NCI-H2081 treated with DMSO at 0.1 percent for 48 hours (cell line): ENCODE results near the gene RPL5.

ENCODE experiments used
- DNase-seq: peaks from one replicate; lab custom pipeline; 2025; lab: John Stamatoyannopoulos, UW

RPL5 gene

DNA sequence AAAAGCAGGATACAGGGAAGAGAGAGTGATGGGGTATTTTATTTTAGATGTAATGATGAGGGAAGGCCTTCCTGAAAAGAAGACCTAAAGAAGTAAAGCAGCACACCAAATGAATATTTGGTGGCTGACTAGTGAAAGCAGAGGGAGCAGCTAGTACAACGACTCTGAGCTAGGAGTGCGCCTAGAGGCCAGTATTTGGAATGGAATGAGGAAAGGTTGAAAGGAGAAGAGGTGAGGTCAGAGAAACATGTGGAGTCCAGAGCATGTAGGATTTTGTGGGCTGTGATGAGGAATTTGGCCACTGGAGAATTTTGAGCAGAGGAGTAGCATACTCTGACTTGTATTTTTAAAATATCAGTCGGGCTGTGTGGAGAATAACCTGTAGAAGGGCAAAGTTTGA is 11.8 kb upstream of the RPL5 start:
- DNase-seq = no peak

DNA sequence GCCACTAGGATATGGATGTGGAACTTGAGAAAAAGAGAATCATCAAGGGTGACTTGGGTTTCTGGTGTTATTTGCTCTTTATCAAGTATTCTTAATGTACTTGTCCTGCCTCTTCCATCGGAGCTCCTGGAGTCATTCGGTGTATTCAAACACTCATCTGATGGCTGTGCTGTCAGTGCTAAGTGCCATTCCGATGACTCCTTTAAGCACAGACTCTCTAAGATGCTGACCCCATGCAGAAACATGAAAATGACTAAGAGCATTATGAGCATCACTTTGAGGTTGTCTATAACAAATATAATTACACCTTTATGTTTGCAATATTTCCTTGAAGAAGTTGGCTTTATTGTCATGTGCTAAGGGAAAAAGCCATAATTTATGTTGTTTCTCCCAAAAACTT is 11.3 kb upstream of the RPL5 start:
- no peak for DNase-seq

DNA sequence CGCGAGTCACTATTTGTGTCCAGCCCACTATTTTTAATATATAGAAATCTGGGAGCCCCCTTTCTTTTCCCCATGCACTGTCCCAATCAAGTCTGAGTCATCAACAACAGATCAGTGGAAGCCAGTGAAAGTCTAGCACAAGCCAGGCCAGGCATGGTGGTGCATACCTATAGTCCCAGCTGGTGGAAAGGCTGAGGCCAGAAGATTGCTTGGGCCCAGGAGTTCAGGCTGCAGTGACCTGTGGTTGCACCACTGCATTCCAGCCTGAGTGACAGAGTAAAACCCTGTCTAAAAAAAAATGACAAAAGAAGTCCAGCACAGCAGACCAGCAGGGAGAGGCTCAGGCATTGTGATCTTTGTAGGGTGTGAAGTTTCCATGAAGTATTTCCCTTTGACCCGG is 9.0 kb upstream of the RPL5 start:
- no peak for DNase-seq

DNA sequence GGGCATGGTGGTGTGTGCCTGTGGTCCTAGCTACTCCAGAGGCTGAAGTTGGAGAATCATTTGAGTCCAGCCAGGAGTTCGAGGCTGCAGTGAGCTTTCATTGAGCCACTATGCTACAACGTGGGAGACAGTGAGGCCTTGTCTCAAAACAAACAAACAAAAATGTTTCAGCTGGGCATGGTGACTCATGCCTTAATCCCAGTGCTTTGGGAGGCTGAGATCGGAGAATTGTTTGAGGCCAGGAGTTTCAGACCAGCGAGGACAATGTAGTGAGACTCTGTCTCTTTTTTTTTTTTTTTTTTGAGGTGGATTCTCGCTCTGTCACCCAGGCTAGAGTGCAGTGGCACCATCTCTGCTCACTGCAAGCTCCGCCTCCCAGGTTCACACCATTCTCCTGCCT is 5.0 kb upstream of the RPL5 start:
- no peak for DNase-seq

DNA sequence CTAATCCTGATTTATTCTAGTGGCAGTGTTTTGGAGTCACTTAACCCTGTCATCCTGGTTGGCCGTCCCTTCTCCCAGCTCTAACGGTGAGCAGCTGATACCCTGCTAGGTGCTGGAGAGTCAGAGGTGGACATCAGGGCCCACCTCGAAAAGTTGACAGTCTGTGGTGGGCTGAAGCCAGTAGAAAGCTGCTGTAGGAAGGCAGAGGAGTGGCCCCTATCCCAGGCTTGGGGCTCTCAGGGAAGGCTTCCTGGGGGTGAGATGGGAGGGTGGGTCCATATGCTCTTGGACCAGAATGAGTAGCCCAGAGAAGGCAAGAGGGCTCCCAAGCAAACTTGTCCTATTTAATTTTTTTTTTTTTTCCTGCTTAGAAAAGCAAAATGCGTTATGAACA is 475 bp upstream of the RPL5 start:
- no peak for DNase-seq

DNA sequence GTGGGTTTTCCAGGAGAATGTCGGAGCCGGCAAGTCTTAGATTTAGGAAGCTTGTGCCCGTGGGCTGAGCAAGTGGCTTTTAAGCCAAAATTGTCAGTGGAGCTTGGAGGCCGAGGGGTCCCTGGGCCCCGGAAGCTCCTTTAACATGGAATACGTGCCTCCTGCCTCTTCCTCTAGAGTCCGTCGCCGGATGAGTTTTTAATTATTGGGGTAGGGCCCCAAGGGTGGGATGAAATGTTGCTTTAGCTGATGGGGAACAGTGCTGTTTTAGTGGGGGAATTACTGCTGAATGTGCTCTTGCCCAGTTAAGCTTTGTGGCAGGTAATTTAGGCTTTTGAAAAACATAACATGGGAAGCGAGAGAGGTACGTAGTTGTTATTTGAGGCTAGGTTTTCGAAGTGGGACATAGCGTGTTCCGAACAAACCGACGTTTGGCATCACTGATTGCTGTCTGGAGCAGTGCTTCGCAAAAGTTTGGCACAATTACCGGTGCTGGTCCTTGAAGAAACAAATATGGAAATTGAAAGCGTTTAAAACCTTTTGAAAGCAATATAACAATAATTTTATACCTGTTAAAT is 786 bp downstream of the RPL5 start:
- DNase-seq = no peak

DNA sequence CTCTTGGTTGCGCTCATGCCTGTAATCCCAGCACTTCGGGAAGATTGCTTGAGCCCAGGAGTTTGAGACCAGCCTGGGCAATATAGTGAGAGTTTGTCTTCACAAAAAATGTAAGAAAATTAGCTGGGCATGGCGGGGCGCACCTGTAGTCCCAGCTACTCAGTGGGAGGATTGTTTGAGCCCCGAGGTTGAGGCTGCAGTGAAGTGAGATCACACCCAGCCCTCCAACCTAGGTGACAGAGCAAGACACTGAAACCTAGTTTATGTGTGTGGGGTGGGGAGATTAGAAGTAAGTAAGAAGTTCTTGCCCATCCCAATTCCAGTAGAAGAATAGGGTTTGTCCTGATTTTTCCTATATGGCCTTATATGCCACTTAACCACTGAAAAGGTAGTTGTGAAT is 2.0 kb downstream of the RPL5 start:
- DNase-seq = no peak

DNA sequence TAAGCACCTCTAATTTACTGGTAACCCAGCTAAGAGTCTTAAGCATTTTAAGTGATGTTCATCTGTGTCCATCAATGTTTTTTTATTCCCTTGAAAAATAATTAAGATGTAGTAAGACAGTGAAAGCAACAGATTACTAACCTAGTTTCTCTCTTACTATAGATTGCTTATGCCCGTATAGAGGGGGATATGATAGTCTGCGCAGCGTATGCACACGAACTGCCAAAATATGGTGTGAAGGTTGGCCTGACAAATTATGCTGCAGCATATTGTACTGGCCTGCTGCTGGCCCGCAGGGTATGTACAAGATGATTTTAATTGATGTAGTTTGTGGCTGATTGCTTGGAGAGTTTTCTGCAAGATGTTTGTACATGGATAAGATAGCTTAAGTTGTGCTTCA is 2.8 kb downstream of the RPL5 start:
- DNase-seq = no peak

DNA sequence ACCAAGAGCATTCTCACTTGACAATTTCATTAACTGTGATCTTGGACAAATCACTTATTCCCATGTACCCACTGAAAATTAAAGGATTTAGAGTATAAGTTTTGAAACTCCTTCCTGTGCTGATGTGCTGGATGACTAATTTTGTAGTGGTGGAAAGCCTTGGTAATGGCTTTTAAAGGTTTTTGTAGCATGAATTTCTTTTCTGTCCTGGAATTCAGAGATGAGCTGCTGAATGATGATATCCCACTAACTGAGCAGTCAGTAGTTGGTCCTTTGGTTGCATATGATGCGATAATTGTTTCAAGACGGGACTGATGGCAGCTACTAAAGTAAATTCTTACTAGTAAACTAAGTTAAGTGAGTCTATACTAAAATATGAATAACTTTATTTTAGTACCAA is 5.2 kb downstream of the RPL5 start:
- DNase-seq = no peak

DNA sequence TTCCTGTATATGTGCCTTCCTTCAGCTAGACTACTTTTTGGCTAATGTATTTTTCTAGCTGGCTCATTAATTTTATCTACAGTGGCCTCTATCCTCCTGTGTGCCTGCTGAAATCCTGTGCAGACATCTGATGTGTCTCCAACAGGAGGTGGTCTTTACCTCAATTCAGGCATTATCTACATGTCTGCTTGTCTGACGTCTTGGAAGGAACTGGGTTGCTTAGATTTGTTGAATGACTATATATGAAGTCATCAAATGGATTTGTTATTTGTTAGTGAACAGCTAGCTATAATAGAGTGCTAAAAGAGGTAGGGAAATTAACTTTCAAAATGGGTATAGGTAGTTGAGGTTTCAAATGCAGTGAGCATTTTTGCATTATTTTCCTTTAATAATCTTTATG is 6.7 kb downstream of the RPL5 start:
- DNase-seq = no peak

DNA sequence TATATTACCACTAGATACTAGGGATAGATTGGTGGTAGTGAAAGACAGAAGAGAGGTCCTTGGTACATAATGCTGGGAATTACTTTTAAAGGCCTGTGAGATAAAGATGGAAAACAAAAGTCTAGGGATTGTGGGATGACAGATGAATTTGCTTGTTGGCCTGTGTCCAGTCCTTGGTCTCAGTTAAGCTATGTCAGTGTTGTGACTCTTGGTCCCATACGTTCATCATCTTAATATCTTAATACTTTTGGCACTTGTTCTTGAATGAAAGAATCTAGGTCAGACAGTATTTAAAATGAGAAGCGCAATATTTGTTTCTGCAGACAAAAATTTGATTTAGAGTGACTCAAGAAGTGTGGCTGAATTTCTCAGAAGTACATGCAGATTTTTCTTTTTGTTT is 7.6 kb downstream of the RPL5 start:
- no peak for DNase-seq

DNA sequence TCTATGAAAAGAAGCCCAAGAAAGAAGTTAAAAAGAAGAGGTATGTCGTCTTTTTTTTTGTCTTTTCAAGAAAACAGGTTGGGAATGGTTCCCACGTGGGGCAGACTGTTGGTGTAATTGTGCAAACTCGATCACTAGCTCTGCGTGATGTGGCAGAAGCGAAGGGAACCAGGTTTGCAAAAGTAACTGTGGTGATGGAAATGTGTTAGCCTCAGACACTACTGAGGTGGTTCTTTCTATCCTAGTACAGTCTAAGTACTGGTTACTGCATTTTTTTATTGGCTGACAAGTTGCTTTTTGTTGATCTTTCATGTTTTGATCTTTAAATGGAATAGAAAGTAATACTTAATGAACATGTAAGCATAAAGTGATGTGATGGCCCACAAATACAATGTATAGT is 8.8 kb downstream of the RPL5 start:
- no peak for DNase-seq

DNA sequence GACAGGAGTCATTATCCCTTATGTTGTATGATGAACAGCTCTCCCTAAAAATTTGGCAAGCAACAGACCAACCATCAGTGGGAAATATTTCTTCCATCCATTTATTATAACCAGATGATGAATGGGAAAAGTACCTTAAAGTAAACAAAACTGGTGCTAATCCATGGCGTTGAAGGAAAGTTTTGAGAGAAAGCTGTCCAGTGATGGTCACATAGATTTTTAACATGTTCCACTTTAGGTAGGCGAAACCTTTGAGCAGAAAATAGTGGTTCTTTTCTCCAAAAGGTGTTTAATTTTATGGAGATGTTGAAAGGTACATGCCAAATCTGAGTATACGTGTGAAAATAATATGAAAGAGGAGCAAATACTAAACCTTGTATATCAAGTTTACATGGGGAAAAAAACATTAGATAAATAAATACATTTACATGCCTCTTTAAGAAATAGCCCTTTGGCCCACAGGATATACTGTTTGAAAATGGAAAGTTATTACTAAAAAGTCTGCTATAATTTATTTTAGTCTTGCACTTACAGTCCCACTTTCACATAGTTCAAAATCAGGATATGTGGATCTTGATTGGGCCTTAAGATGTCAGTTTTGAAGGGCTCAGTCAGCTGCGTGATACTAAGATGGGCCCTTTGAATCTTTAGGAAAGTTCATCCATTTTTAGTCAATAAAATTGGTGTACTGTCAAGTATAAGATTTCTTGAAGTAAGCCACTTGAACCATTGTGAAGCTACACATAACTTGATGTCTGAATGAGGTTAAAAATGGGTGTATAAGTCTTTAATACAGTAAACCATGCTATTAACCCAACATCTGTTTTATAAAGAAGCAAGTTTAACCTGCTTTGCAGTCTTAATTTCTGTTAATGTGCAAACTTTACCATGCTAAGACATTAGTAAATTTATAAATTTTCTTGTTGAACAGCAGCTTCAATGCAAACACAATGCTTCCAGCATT is 10.5 kb downstream of the RPL5 start:
- no peak for DNase-seq

DNA sequence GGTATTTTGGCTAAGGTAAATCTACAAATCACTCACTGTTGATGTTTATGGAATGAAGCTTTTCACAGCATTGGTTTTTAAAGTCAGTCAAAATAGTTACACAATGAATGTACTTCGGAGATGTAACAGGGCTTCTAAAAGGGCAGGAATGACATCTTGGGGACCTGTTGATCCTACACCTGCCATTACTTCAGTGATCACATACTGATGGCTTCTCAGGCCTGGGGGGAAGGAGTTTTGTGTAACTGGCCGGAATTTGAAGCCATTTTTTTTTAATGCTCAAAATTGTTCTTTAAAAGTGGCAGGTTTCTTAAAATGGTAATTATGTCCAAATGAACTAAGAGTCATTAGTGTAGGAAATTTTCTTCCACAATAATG is 11.2 kb downstream of the RPL5 start:
- no peak for DNase-seq

DNA sequence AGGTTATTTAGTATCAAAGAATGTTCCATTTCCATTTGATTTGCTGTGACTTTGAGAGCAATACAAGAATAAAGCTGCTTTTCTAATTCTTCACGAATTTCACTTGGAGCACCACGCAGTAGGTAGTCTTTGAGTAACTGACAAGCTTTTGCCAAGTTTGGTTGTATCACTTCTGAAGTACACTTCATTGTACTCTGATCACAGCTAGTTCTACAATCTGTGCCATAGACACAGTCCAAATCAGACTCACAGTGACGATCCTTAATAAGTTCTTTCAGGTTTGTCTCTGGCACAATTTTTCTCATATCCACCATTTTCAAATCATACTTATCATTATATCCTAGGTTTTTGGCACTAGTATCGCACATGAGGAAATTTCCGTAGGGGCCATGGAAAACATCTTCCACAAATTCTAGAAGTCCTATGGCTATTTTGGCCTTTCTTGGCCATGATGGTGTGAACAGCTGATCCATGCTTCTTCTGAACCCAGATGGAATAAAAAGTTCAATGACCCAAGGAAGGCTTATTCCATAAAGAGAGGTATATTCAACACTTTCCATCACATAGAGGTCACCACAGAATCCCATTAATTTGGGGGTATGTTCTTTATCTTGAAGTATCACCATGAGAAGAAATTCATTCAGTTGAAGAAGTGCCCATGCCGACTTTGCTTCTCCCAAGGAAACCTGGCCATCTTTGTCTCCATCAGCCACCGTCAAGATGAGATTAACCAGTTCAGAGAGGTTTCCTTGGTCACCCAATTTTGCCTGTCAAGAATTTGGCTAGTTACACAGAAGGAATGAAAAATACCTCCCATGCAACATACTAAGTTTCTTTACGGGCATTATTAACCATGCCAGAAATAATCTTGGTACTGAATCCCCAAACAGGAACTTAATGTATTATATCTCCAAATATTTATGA is 11.9 kb downstream of the RPL5 start:
- no peak for DNase-seq

DNA sequence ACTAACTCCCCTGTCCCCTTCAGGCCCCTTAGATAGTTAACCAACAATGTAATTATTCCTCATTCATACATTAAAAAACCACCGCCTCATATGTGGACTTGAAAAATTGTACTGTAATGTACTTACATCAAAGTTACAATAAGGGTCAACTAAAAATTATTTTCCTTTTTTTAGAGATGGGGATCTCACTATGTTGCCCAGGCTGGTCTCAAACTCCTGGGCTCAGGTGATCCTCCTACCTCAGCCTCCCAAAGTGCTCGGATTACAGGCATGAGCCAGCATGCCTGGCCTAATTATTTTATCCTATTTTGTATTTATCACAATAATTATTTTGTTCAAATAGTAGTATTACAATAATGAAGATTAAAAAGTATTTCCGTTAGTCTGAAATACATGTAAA is 12.6 kb downstream of the RPL5 start:
- DNase-seq = no peak

DNA sequence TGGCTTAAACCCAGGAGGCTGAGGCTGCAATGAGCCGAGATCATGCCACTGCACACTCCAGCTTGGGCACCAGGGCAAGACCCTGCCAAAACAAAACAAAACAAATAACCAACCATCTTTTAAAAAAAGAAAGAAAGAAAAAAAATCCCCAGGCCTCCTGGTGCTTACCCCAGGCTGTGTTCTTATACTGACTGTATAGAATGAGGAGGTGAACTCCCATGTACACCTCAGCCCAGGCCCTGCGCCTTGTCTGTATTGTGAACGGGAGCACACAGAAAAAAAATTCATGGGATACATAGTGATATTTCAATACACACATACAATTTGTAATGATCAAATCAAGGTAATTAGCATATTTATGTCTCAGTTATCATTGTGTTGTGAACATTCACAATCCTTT is 14.1 kb downstream of the RPL5 start:
- no peak for DNase-seq

DNA sequence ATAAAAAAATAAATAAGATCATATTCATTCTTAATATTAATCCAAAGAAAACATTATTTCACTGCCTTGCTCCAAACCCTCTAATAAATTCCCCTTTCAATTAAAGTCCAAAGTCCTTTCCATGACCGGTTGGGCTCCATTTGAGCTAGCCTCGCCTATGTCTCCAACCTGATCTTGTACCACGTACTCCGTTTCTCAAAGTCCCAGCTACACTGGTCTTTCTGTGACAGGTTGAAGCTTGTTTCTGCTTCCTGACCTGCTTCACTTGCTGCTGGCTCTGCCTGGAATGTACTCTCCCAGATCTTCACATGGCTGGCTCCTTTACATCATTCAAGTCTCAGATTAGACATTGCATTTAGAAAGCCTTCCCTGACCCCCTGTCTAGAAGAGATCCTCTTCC is 16.4 kb downstream of the RPL5 start:
- DNase-seq = no peak

DNA sequence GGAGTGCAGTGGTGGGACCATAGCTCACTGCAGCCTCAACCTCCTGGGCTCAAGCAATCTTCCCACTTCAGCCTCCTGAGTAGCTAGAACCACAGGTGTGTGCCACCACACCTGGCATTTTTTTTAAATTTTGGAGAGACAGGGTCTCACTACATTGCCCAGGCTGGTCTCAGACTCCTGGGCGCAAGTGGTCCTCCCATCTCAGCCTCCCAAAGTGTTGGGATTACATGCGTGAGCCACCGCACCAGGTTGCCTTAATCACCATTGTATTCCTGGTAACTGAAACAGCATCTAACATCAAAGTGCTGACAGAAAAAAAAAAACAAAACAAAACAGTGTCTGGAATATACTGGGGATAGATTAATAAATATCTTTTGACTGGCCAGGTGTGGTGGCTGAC is 18.2 kb downstream of the RPL5 start:
- no peak for DNase-seq

DNA sequence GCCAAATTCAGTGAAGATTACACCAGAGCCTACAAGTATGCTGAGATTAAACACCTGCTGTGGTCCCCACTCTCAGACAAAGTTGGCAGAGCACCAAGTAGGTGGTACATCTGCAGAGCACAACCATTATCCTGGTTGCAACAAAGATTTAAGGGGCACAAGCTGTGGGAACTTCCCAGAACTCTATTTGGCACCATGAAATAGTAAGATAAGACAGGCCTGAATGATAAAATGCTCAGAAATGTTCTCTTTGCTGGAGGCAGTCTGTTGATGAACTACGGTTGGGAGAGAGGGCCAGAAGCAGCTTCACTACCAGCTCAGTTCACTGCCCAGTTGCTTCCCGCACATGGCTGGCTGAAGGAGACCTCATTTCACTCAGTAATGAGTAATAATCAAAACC is 19.9 kb downstream of the RPL5 start:
- no peak for DNase-seq

DNA sequence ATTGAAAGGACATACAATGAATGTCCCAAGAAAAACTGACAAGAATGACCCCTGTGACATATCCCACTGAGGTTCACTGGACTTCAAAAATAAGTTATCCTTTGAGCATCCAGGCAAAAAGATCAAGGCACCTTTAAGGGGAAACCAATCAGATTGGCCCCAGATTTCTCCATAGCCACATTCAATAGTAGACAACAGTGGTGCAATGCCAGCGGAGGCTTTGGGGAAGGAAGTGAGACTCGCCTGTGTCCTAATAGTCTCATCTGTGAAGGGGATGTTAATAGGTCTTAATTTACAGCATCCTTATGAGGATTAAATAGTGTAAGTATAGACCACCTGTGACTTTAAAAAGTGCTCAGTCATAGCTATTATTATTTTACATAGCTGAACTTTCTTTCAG is 21.5 kb downstream of the RPL5 start:
- DNase-seq = no peak

DNA sequence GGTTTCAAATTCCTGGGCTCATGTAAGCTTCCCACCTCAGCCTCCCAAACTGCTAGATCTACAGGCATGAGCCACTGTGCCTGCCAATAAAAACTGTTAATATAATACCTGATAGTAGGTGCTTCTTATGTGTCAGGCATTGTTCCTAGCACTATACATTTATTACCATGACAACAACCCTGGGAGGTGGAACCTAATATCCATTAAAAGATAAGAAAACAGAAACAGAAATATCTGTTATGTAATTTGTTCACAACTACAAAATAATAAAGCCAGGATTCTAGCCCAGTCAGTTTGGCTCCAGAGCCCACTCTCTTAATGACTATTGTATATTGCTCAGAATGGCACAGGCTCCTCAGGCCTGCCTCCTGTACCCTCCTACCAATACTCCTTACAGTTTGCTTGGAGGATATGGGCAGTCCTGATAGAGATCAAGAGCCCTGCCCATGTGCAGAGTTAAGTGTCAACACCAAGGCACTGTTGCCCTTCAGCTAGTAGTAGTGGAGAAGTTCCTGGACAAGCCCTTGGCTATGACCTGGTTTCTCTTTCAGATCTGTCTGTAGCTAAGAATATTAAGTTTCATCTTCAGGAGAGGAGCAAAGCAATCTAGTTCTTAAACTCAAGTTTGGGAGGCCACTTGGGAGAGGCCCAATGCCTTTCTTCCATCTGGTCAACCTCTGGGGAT is 22.4 kb downstream of the RPL5 start:
- DNase-seq = no peak
